HL-60 (cell line): ENCODE data around the gene RPS8.

ENCODE experiments used
- DNase-seq, 2 experiments: peaks; one replicate each; pipeline ENCODE4 v3.0.0-alpha.2; 2010 to 2020; ENCODE audit warnings: low read depth in 1 of 2, low spot score in 1 of 2
- H3K27ac ChIP-seq: fragments of 250-450 bp; sonication (Bioruptor Pico); replicated peaks from 2 replicates; pipeline ENCODE4 v1.5.1; 2020; ENCODE audit warnings: mild to moderate bottlenecking, moderate library complexity
- H3K27me3 ChIP-seq: fragments of 250-450 bp; sonication (Bioruptor Pico); 2 replicates; pipeline ENCODE4 v1.5.1; 2021; ENCODE audit warnings: mild to moderate bottlenecking, moderate library complexity; ENCODE audit not compliant: insufficient read depth, poor library complexity, severe bottlenecking
- H3K4me3 ChIP-seq: replicated peaks from 2 replicates; pipeline ENCODE4 v1.5.1; 2011; ENCODE audit warnings: mild to moderate bottlenecking, control low read depth, low read length; ENCODE audit not compliant: insufficient read depth
- CTCF ChIP-seq: IDR thresholded peaks from one replicate; pipeline ENCODE4 v1.5.1; 2011; ENCODE audit warnings: low read length, control low read depth, inconsistent platforms; ENCODE audit not compliant: insufficient read depth
- GABPA ChIP-seq: IDR thresholded peaks from 2 replicates; pipeline ENCODE4 v1.6.1; 2012; ENCODE audit warnings: low read depth
- POLR2AphosphoS5 ChIP-seq: IDR thresholded peaks from 2 replicates; pipeline ENCODE4 v1.6.1; 2012; ENCODE audit warnings: low read depth
- REST ChIP-seq: IDR thresholded peaks from 2 replicates; pipeline ENCODE4 v1.6.1; 2012; ENCODE audit warnings: low read depth; ENCODE audit not compliant: insufficient replicate concordance
- SPI1 ChIP-seq: IDR thresholded peaks from 2 replicates; pipeline ENCODE4 v1.6.1; 2012; ENCODE audit warnings: low read depth, mild to moderate bottlenecking, borderline replicate concordance

RPS8 gene

GRCh38 chr1:44806025-44806703 is 30.8 kb downstream of the RPS8 start:
- TF ChIP-seq GABPA (no peak), SPI1 (no peak), REST (no peak), CTCF (no peak), POLR2AphosphoS5 (no peak)
- no peak for DNase-seq
- Histone ChIP-seq H3K27ac (peak overlapping the region; percentile 100), H3K27me3 (no peaks in the 10 kb centered on the region), H3K4me3 (no peak overlapping the region)

GRCh38 chr1:44806704-44807363 is 31.5 kb downstream of the RPS8 start, which contains the start of gene DYNLT4:
Gene DYNLT4, minus strand, starts transcription at chr1:44807351. Its CDS starts 683 bp downstream, at chr1:44806668.
- H3K4me3 ChIP-seq, result no peak within 1 kb of the TSS
- H3K27me3 ChIP-seq, result no peaks in the 10 kb centered on the region
- no peak for TF ChIP-seq GABPA
- TF ChIP-seq CTCF, result no peak
- no peak for TF ChIP-seq POLR2AphosphoS5
- TF ChIP-seq SPI1, result no peak
- TF ChIP-seq REST, result no peak
- DNase-seq, result no peak
- H3K27ac ChIP-seq, result peak within 1 kb of the TSS; percentile 100

GRCh38 chr1:44807364-44808062 is 32.2 kb downstream of the RPS8 start:
- Histone ChIP-seq H3K4me3 (no peak overlapping the region), H3K27ac (peak overlapping the region; percentile 100), H3K27me3 (no peaks in the 10 kb centered on the region)
- TF ChIP-seq CTCF (no peak), REST (no peak), POLR2AphosphoS5 (peak; percentile 91), SPI1 (peak; percentile 88; the same call in 1 of the 2 replicates), GABPA (peak; percentile 48)
- DNase-seq, result peak; percentile 97 to 98
